B cell (primary cell): ENCODE results near the gene TMTC3. TPM values are rescaled to one million over a fixed set of nuclear protein-coding genes. Genes with fewer than 3 reads are reported as not detected.

Experiments used
- ATAC-seq: fragments of 200-7000 bp; cut with Tn5 transposase; one replicate; pipeline ENCODE4 v1.10.0; 2021; ENCODE audit warnings: low read depth, mild to moderate bottlenecking, moderate number of reproducible peaks, moderate library complexity
- CTCF ChIA-PET: fragments of 350-600 bp; sonication (Branson Sonifier 250); formaldehyde crosslinking; loops from one replicate; lab custom pipeline; 2021; ENCODE audit warnings: antibody characterized with exemption, inconsistent platforms; lab: Charles Lee
- POLR2A ChIA-PET: fragments of 350-600 bp; sonication (Branson Sonifier 250); formaldehyde crosslinking; loops from one replicate; lab custom pipeline; 2021; ENCODE audit warnings: antibody characterized with exemption; lab: Charles Lee
- DNase-seq: peaks from one replicate; pipeline ENCODE4 v3.0.0; 2013
- H2AFZ ChIP-seq: 2 replicates; pipeline ENCODE4 v1.6.1; 2012; ENCODE audit warnings: mild to moderate bottlenecking, low read depth, low read length; ENCODE audit not compliant: insufficient read depth, poor library complexity, severe bottlenecking
- H3K27ac ChIP-seq, 2 donors: 1 replicate in 1 of 2; 2 replicates in 1 of 2; pipeline ENCODE4 v1.5.1; 2012 to 2013; ENCODE audit warnings: low read length in 2 of 2, mild to moderate bottlenecking in 2 of 2, moderate library complexity in 1 of 2
- H3K27me3 ChIP-seq, 4 experiments: fragments of 200-600 bp in 1 of 4; sonication (generic) in 1 of 4; replicated peaks in 1 of 4; 1 replicate in 2 of 4; 2 replicates in 2 of 4; pipeline versions ENCODE4 v1.6.1 to v1.7.0; 2013 to 2016; ENCODE audit warnings: low read length in 3 of 4, mild to moderate bottlenecking in 2 of 4, mixed read lengths in 1 of 4, moderate library complexity in 1 of 4; ENCODE audit not compliant: insufficient read depth in 4 of 4, control insufficient read depth in 3 of 4; ENCODE audit errors: control extremely low read depth in 1 of 4
- H3K36me3 ChIP-seq, 2 experiments: replicated peaks in 1 of 2; 1 replicate in 1 of 2; 2 replicates in 1 of 2; pipeline versions ENCODE4 v1.6.1 to v1.7.1; 2013; ENCODE audit warnings: low read length in 1 of 2; ENCODE audit not compliant: insufficient read depth in 2 of 2, control insufficient read depth in 1 of 2; ENCODE audit errors: control extremely low read depth in 1 of 2, extremely low read depth in 1 of 2
- H3K4me1 ChIP-seq, 2 donors: fragments of 200-600 bp in 1 of 2; sonication (generic) in 1 of 2; 1 replicate in 1 of 2; 2 replicates in 1 of 2; pipeline versions ENCODE4 v1.5.1 to v1.6.1; 2013 to 2017; ENCODE audit warnings: low read length in 2 of 2; ENCODE audit not compliant: control insufficient read depth in 2 of 2, insufficient read depth in 2 of 2
- H3K4me2 ChIP-seq: replicated peaks from 2 replicates; pipeline ENCODE3; 2012; ENCODE audit warnings: mild to moderate bottlenecking, low read depth, low read length; ENCODE audit not compliant: poor library complexity, severe bottlenecking
- H3K4me3 ChIP-seq, 5 experiments: fragments of 200-600 bp in 1 of 5; sonication (generic) in 1 of 5; 1 replicate in 3 of 5; 2 replicates in 2 of 5; pipeline versions ENCODE4 v1.5.1 to v1.7.0; 2011 to 2016; ENCODE audit warnings: low read length in 4 of 5, mild to moderate bottlenecking in 4 of 5, low read depth in 2 of 5, control low read depth in 1 of 5, moderate library complexity in 1 of 5; ENCODE audit not compliant: insufficient read depth in 1 of 5; ENCODE audit errors: control extremely low read depth in 1 of 5, extremely low read depth in 1 of 5
- H3K79me2 ChIP-seq: fragments of 200-600 bp; sonication (generic); one replicate; pipeline ENCODE4 v1.6.0; 2016; ENCODE audit warnings: low read length; ENCODE audit not compliant: control insufficient read depth, insufficient read depth
- H3K9ac ChIP-seq: fragments of 200-600 bp; sonication (generic); 2 replicates; pipeline ENCODE4 v1.6.1; 2017; ENCODE audit warnings: mild to moderate bottlenecking, low read length, moderate library complexity
- H3K9me3 ChIP-seq, 3 donors: one replicate each; pipeline versions ENCODE4 v1.6.1 to v1.7.1; 2013; ENCODE audit warnings: low read length in 2 of 3; ENCODE audit not compliant: control insufficient read depth in 2 of 3, insufficient read depth in 1 of 3; ENCODE audit errors: control extremely low read depth in 1 of 3
- H4K20me1 ChIP-seq: 2 replicates; pipeline ENCODE4 v1.6.0; 2012; ENCODE audit warnings: mild to moderate bottlenecking, low read length; ENCODE audit not compliant: insufficient read depth, control insufficient read depth, poor library complexity, severe bottlenecking
- H3K27ac Mint-ChIP-seq: one replicate; pipeline ENCODE4 v1.8.0; 2021; ENCODE audit warnings: mixed read lengths
- H3K27me3 Mint-ChIP-seq: one replicate; pipeline ENCODE4 v1.8.0; 2021; ENCODE audit warnings: mixed read lengths
- H3K4me1 Mint-ChIP-seq: one replicate; pipeline ENCODE4 v1.8.0; 2021; ENCODE audit warnings: mixed read lengths
- H3K4me3 Mint-ChIP-seq: one replicate; pipeline ENCODE4 v1.8.0; 2021; ENCODE audit warnings: mixed read lengths
- H3K9me3 Mint-ChIP-seq: one replicate; pipeline ENCODE4 v1.8.0; 2022; ENCODE audit warnings: mixed read lengths; ENCODE audit not compliant: insufficient read depth
- EZH2 ChIP-seq: IDR thresholded peaks from 2 replicates; pipeline ENCODE4 v1.6.1; 2012; ENCODE audit warnings: borderline replicate concordance, low read depth, mild to moderate bottlenecking, moderate library complexity, low read length; ENCODE audit not compliant: insufficient read depth, poor library complexity, severe bottlenecking
- WGBS: methylation state at CpG from one replicate; pipeline ENCODE4 v1.1.5; 2013; ENCODE audit warnings: missing lambda C conversion rate; ENCODE audit not compliant: insufficient coverage; 5-methylcytosine and 5-hydroxymethylcytosine counted together
- intact Hi-C: fragments of 100-400 bp; cut with micrococcal nuclease; formaldehyde crosslinking; loops from one replicate; pipeline ENCODE4 v1.10.0; 2022
- polyA plus RNA-seq: library from polyadenylated mRNA; depleted of rRNA; stranded (reverse); fragments of >200 nt; gene quantifications from 2 replicates; pipeline ENCODE4 v1.2.3, GENCODE V29; 2012
- total RNA-seq, 2 donors: library from RNA; stranded (reverse); fragments of 120-200 nt in 1 of 2; gene quantifications; 1 replicate in 1 of 2; 2 replicates in 1 of 2; pipeline versions ENCODE4 v1.2.3 to v1.2.4, GENCODE V29; 2013 to 2022
- TF ChIP-seq, protein P1 (sequence below): fragments of 200-600 bp; IDR thresholded peaks from one replicate; pipeline ENCODE4 v1.8.0; 2022; ENCODE audit warnings: antibody characterized with exemption, mild to moderate bottlenecking

TMTC3 gene
- total and polyA plus RNA-seq, 2 donors (not counting 1 experiment from before 2014, with no cell fraction given): 1.7 to 10.1 TPM

DNA sequence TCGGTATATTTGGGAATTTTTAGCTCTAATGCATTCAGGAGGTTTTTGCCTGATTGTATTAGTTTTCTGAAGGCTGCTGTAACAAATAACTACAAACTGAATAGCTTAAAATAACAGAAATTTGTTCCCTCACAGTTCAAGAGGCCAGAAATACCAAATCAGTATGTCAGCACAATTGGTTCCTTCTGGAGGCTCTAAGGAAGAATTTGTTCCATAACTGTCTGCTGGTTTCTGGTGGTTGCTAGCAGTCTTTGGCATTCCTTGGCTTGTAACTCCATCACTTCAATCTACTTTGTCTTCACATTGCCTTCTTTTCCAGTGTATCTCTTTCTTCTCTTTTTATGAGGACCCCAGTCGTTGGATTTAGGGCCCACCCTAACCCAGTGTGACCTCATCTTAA, 21.3 kb downstream of the TMTC3 start:
- Mint-ChIP-seq H3K4me3 (no peak overlapping the region), H3K27ac (no peak overlapping the region), H3K4me1 (no peaks in the 10 kb centered on the region), H3K27me3 (no peaks in the 10 kb centered on the region), H3K9me3 (no peaks in the 10 kb centered on the region)
- Histone ChIP-seq H3K9me3 (no peaks in the 10 kb centered on the region), H3K36me3 (peaks cover 7 to 28% of the 10 kb centered on the region in 2 experiments), H3K4me2 (no peak overlapping the region), H3K27me3 (no peaks in the 10 kb centered on the region), H3K27ac (no peak overlapping the region), H3K4me1 (no peaks in the 10 kb centered on the region), H3K9ac (no peak overlapping the region), H3K79me2 (no peaks in the 10 kb centered on the region), H4K20me1 (no peaks in the 10 kb centered on the region), H2AFZ (no peak overlapping the region), H3K4me3 (no peak overlapping the region)
- no peak for DNase-seq
- intact Hi-C loops: no loop called here
- ATAC-seq: no peak
- POLR2A ChIA-PET: no interaction called here
- no peak for TF ChIP-seq EZH2
- TF ChIP-seq, protein P1, sequence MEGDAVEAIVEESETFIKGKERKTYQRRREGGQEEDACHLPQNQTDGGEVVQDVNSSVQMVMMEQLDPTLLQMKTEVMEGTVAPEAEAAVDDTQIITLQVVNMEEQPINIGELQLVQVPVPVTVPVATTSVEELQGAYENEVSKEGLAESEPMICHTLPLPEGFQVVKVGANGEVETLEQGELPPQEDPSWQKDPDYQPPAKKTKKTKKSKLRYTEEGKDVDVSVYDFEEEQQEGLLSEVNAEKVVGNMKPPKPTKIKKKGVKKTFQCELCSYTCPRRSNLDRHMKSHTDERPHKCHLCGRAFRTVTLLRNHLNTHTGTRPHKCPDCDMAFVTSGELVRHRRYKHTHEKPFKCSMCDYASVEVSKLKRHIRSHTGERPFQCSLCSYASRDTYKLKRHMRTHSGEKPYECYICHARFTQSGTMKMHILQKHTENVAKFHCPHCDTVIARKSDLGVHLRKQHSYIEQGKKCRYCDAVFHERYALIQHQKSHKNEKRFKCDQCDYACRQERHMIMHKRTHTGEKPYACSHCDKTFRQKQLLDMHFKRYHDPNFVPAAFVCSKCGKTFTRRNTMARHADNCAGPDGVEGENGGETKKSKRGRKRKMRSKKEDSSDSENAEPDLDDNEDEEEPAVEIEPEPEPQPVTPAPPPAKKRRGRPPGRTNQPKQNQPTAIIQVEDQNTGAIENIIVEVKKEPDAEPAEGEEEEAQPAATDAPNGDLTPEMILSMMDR: no peak
- WGBS: 100% methylated on average over 1 of the region's 2 CpGs
- CTCF ChIA-PET: no interaction called here

DNA sequence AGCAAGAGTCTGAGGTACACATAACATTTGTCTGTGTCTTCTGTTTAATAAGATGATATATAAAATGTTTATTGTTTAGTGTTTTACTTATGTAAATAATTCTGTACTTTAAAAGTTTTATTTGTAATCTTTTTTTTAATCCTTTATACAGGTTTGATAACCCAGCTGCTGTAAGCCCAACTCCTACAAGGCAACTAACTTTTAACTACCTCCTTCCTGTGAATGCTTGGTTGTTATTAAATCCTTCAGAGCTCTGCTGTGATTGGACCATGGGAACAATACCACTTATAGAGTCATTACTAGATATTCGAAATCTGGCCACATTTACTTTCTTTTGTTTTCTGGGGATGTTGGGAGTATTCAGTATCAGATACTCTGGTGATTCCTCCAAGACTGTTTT, 24.1 kb downstream of the TMTC3 start:
- ChIA-PET CTCF (no interaction called here), POLR2A (no interaction called here)
- peaks cover under 1% of the 10 kb centered on the region for H3K4me1 Mint-ChIP-seq
- intact Hi-C loops: no loop called here
- Histone ChIP-seq H4K20me1 (no peaks in the 10 kb centered on the region), H3K9me3 (no peaks in the 10 kb centered on the region), H3K36me3 (peaks cover 6 to 21% of the 10 kb centered on the region in 2 experiments), H3K27me3 (no peaks in the 10 kb centered on the region), H3K4me3 (no peak overlapping the region), H3K79me2 (no peaks in the 10 kb centered on the region), H3K4me2 (no peak overlapping the region), H3K4me1 (no peaks in the 10 kb centered on the region), H3K27ac (no peak overlapping the region), H2AFZ (no peak overlapping the region), H3K9ac (no peak overlapping the region)
- no peaks in the 10 kb centered on the region for H3K27me3 Mint-ChIP-seq
- no peaks in the 10 kb centered on the region for H3K9me3 Mint-ChIP-seq
- H3K4me3 Mint-ChIP-seq: no peak overlapping the region
- no peak for TF ChIP-seq EZH2
- TF ChIP-seq, protein P1: no peak
- no peak for DNase-seq
- no CpG with 5 or more reads among the region's 1 CpG for WGBS
- ATAC-seq: no peak
- no peak overlapping the region for H3K27ac Mint-ChIP-seq
